D721Med (cell line): ENCODE results near the gene RCC1.
"Not testable (repeated sequence)": the region's sequence is repeated elsewhere in the genome, so short reads cannot be mapped to it uniquely, and the experiment has no call there.

Source experiments
- DNase-seq: peaks from one replicate; pipeline ENCODE4 v3.0.0; 2011; ENCODE audit warnings: low spot score; ENCODE audit not compliant: insufficient read length
- FAIRE-seq: peaks from 2 replicates; lab custom pipeline; 2011; peaks lifted over from hg19 to GRCh38; lab: Jason Lieb, UNC
- TF ChIP-seq, protein P1 (sequence below): IDR thresholded peaks from 2 replicates; pipeline ENCODE4 v1.5.1; 2012; ENCODE audit warnings: mild to moderate bottlenecking, control low read depth; ENCODE audit not compliant: insufficient read depth; ENCODE audit errors: missing control alignments

Gene RCC1

DNA sequence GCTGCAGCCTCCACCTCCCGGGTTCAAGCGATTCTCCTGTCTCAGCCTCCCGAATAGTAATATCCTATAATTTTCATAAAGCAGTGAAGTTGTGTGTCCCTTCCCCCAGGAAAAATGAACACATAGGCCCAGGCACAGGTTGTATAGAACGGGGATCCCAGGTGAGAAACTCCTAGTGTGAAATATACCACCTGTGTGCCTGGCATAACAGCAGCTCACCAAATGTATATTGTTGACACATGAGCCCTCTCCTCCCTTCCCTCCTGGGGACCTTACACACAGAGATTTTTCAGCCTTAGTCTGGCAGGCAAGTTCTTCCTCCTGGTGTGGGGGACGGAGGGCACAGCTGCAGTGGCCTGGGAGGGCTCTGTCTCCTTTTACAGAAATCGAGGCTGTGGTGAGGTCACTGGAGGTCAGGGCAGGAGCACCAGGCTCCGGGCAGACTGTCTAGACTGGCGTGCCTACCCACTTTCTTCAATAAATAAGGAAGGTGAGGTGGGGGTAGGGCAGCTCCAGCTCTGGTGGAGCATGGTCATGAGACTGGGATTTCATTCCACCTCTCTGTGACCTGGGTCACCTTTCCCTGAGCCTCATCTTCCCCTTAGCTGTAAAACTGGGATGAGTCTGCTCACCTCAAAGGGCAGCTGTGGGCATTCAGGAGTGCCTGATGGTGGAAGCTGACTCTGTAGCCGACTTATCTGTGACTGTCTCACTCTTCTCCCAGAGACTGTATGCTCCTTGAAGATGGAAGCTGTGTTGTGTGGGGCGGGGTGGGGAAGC lies 14.3 kb downstream of the RCC1 start:
- TF ChIP-seq, protein P1, sequence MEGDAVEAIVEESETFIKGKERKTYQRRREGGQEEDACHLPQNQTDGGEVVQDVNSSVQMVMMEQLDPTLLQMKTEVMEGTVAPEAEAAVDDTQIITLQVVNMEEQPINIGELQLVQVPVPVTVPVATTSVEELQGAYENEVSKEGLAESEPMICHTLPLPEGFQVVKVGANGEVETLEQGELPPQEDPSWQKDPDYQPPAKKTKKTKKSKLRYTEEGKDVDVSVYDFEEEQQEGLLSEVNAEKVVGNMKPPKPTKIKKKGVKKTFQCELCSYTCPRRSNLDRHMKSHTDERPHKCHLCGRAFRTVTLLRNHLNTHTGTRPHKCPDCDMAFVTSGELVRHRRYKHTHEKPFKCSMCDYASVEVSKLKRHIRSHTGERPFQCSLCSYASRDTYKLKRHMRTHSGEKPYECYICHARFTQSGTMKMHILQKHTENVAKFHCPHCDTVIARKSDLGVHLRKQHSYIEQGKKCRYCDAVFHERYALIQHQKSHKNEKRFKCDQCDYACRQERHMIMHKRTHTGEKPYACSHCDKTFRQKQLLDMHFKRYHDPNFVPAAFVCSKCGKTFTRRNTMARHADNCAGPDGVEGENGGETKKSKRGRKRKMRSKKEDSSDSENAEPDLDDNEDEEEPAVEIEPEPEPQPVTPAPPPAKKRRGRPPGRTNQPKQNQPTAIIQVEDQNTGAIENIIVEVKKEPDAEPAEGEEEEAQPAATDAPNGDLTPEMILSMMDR: no peak
- DNase-seq (no peak), FAIRE-seq (no peak)

DNA sequence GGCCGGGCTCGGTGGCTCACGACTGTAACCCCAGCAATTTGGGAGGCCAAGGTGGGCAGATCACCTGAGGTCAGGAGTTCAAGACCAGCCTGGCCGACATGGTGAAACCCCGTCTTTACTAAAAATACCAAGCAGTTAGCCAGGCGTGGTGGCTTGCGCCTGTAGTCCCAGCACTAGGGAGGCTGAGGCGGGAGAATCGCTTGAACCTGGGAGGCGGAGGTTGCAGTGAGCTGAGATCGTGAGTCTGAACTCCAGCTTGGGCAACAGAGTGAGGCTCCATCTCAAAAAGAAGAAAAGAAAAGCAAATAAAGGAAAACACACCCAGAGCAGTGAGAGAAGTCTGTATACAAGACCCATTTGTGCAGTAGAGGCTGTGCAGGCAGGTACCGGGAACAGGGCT lies 15.0 kb downstream of the RCC1 start:
- DNase-seq, FAIRE-seq: not testable (repeated sequence)

DNA sequence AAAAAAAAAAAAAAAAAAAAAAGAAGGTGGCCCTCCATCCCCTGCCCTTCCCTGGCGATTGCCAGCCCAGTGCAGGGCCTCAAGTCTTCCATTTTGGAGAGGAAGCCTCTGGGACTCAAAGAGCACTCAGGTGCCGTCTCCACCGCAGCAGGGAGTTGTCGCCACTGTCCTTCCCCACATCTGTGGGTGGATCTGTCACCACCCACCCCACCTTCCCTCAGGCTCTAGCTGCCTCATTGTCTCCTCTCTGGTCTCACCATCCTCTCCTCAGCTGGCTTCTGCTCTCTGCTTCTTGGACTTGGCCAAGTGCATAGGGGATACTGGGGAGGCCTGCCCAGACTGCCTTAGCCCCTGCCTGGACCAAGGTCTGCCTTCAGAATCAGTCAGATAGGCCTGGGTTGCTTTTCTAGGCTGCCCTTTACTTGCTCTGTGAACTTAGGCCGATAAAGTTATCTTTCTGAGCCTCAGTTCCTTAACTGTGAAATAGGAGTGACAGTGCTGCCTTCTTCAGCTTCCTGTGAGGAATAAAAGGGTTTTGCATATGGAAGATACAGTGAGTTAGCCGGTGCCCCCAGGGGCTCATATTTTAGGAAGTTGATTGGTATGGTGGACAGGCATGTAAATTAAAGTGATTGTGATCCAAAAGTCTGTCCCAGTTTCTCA lies 15.8 kb downstream of the RCC1 start:
- FAIRE-seq (no peak), DNase-seq (no peak)
- TF ChIP-seq, protein P1: no peak

- not testable (repeated sequence) for FAIRE-seq
These were observed 16.7 kb downstream of the RCC1 start for GRCh38 chr1:28522537-28522936.

GRCh38 chr1:28525002-28525642 lies 19.3 kb downstream of the RCC1 start:
- FAIRE-seq, DNase-seq: not testable (repeated sequence)

More at GRCh38 chr1:28522537-28522936, 16.7 kb downstream of the RCC1 start:
- DNase-seq: not testable (repeated sequence)

DNA sequence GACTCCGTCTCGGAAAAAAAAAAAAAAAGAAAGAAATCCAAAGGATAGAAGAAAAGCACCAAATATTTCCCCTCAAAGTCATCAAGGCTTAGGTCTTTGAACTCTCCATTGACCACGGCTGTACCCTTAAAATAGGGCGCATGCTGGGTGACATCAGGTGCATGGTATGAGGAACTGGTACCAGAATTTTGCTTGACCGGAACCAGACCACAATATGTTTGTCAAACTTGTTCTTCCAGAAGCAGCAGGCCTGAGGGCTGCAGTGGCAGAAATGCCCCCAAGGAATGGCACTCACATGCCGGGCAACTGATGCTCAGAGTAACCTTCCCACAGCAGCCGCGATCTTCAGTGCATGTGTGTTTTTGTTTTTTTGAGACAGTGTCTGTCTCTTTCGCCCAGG lies 21.0 kb downstream of the RCC1 start:
- DNase-seq (no peak), FAIRE-seq (no peak)
- TF ChIP-seq, protein P1: no peak

GRCh38 chr1:28530456-28530855 lies 24.6 kb downstream of the RCC1 start:
- TF ChIP-seq, protein P1: no peak
- DNase-seq (no peak), FAIRE-seq (no peak)

GRCh38 chr1:28534671-28535070 lies 28.8 kb downstream of the RCC1 start:
- TF ChIP-seq, protein P1: no peak
- DNase-seq: no peak
- no peak for FAIRE-seq
